Stimulated activated naive CD8-positive, alpha-beta T cell treated with anti-CD3 and anti-CD28 coated beads, Interleukin-15, Interleukin-2, amounts not matched to agents 100 ng/mL and 50 ng/mL, for 24 hours (primary cell): ENCODE measurements around the gene C2CD4D.
"Not testable (repeated sequence)": the region's sequence is repeated elsewhere in the genome, so short reads cannot be mapped to it uniquely, and the experiment has no call there.

Experiments
- H3K27ac Mint-ChIP-seq: one replicate; pipeline ENCODE4 v1.8.0; 2021; ENCODE audit warnings: mild to moderate bottlenecking, mixed read lengths
- H3K27me3 Mint-ChIP-seq: one replicate; pipeline ENCODE4 v1.8.0; 2021; ENCODE audit warnings: mixed read lengths
- H3K36me3 Mint-ChIP-seq: one replicate; pipeline ENCODE4 v1.8.0; 2021; ENCODE audit warnings: low read depth, mixed read lengths
- H3K4me1 Mint-ChIP-seq: one replicate; pipeline ENCODE4 v1.8.0; 2021; ENCODE audit warnings: low read depth, mixed read lengths
- H3K4me3 Mint-ChIP-seq: one replicate; pipeline ENCODE4 v1.8.0; 2021; ENCODE audit warnings: mild to moderate bottlenecking, mixed read lengths
- H3K9me3 Mint-ChIP-seq: one replicate; pipeline ENCODE4 v1.8.0; 2021; ENCODE audit warnings: mixed read lengths

The C2CD4D gene

GRCh38 chr1:151867765-151868411, 28.3 kb upstream of the C2CD4D start:
- Mint-ChIP-seq H3K4me1 (peaks cover 12% of the 10 kb centered on the region), H3K36me3 (peaks cover 1% of the 10 kb centered on the region), H3K27ac (no peak overlapping the region), H3K9me3 (no peaks in the 10 kb centered on the region), H3K4me3 (no peak overlapping the region), H3K27me3 (no peaks in the 10 kb centered on the region)

GRCh38 chr1:151867321-151867720, 27.7 kb upstream of the C2CD4D start:
- Mint-ChIP-seq H3K4me3 (no peak overlapping the region), H3K27ac (no peak overlapping the region), H3K36me3 (no peaks in the 10 kb centered on the region), H3K4me1 (peaks cover 12% of the 10 kb centered on the region), H3K27me3 (no peaks in the 10 kb centered on the region), H3K9me3 (no peaks in the 10 kb centered on the region)

GRCh38 chr1:151864411-151864810, 24.8 kb upstream of the C2CD4D start:
- Mint-ChIP-seq H3K27ac (no peak overlapping the region), H3K27me3 (no peaks in the 10 kb centered on the region), H3K4me1 (peaks cover 12% of the 10 kb centered on the region), H3K4me3 (no peak overlapping the region), H3K9me3 (no peaks in the 10 kb centered on the region), H3K36me3 (no peaks in the 10 kb centered on the region)

- no peaks in the 10 kb centered on the region for H3K9me3 Mint-ChIP-seq
- H3K4me3 Mint-ChIP-seq, result no peak overlapping the region
- no peaks in the 10 kb centered on the region for H3K27me3 Mint-ChIP-seq
- no peak overlapping the region for H3K27ac Mint-ChIP-seq
- H3K36me3 Mint-ChIP-seq, result no peaks in the 10 kb centered on the region
- H3K4me1 Mint-ChIP-seq, result peaks cover 2% of the 10 kb centered on the region
Observed at GRCh38 chr1:151862604-151863003, 23.0 kb upstream of the C2CD4D start.

GRCh38 chr1:151860504-151861187, 21.0 kb upstream of the C2CD4D start:
- Mint-ChIP-seq H3K4me1 (no peaks in the 10 kb centered on the region), H3K4me3 (no peak overlapping the region), H3K27ac (no peak overlapping the region), H3K27me3 (no peaks in the 10 kb centered on the region), H3K36me3 (no peaks in the 10 kb centered on the region), H3K9me3 (no peaks in the 10 kb centered on the region)

GRCh38 chr1:151859891-151860293, 20.3 kb upstream of the C2CD4D start:
- Mint-ChIP-seq H3K27ac (no peak overlapping the region), H3K9me3 (no peaks in the 10 kb centered on the region), H3K4me3 (no peak overlapping the region), H3K27me3 (no peaks in the 10 kb centered on the region), H3K4me1 (no peaks in the 10 kb centered on the region), H3K36me3 (no peaks in the 10 kb centered on the region)

GRCh38 chr1:151858886-151859665, 19.5 kb upstream of the C2CD4D start:
- Mint-ChIP-seq H3K9me3 (no peaks in the 10 kb centered on the region), H3K36me3 (no peaks in the 10 kb centered on the region), H3K4me3 (no peak overlapping the region), H3K4me1 (no peaks in the 10 kb centered on the region), H3K27me3 (no peaks in the 10 kb centered on the region), H3K27ac (no peak overlapping the region)

GRCh38 chr1:151858030-151858746, 18.6 kb upstream of the C2CD4D start:
- no peaks in the 10 kb centered on the region for H3K27me3 Mint-ChIP-seq
- no peak overlapping the region for H3K4me3 Mint-ChIP-seq
- no peaks in the 10 kb centered on the region for H3K4me1 Mint-ChIP-seq
- no peaks in the 10 kb centered on the region for H3K9me3 Mint-ChIP-seq
- H3K27ac Mint-ChIP-seq, result no peak overlapping the region
- H3K36me3 Mint-ChIP-seq, result no peaks in the 10 kb centered on the region

- Mint-ChIP-seq H3K9me3 (no peaks in the 10 kb centered on the region), H3K27ac (no peak overlapping the region), H3K27me3 (no peaks in the 10 kb centered on the region), H3K36me3 (no peaks in the 10 kb centered on the region), H3K4me3 (no peak overlapping the region), H3K4me1 (no peaks in the 10 kb centered on the region)
Observed at GRCh38 chr1:151855933-151856332, 16.3 kb upstream of the C2CD4D start.

- not testable (repeated sequence) for H3K4me1 Mint-ChIP-seq, H3K27me3 Mint-ChIP-seq, H3K36me3 Mint-ChIP-seq, H3K27ac Mint-ChIP-seq, H3K4me3 Mint-ChIP-seq, H3K9me3 Mint-ChIP-seq
Observed at GRCh38 chr1:151855516-151855915, 15.9 kb upstream of the C2CD4D start.

GRCh38 chr1:151854658-151855057, 15.0 kb upstream of the C2CD4D start:
- H3K36me3 Mint-ChIP-seq, result peaks cover 5% of the 10 kb centered on the region
- H3K4me1 Mint-ChIP-seq, result peaks cover 1% of the 10 kb centered on the region
- no peak overlapping the region for H3K27ac Mint-ChIP-seq
- H3K27me3 Mint-ChIP-seq, result no peaks in the 10 kb centered on the region
- H3K9me3 Mint-ChIP-seq, result no peaks in the 10 kb centered on the region
- H3K4me3 Mint-ChIP-seq, result no peak overlapping the region

GRCh38 chr1:151853411-151853943, 13.9 kb upstream of the C2CD4D start, which contains the start of gene THEM5:
THEM5 (minus strand) TSS chr1:151853712; CDS start chr1:151853565, 147 bp downstream.
- Mint-ChIP-seq H3K9me3 (no peaks in the 10 kb centered on the region), H3K4me3 (no peak within 1 kb of the TSS), H3K27me3 (no peaks in the 10 kb centered on the region), H3K4me1 (peaks cover 11% of the 10 kb centered on the region), H3K27ac (no peak within 1 kb of the TSS), H3K36me3 (peaks cover 11% of the 10 kb centered on the region)

GRCh38 chr1:151852733-151853132, 13.1 kb upstream of the C2CD4D start:
- no peak overlapping the region for H3K27ac Mint-ChIP-seq
- peaks cover 11% of the 10 kb centered on the region for H3K36me3 Mint-ChIP-seq
- H3K27me3 Mint-ChIP-seq, result no peaks in the 10 kb centered on the region
- H3K9me3 Mint-ChIP-seq, result no peaks in the 10 kb centered on the region
- H3K4me1 Mint-ChIP-seq, result peaks cover 16% of the 10 kb centered on the region
- no peak overlapping the region for H3K4me3 Mint-ChIP-seq

- Mint-ChIP-seq H3K27me3 (no peaks in the 10 kb centered on the region), H3K27ac (no peak overlapping the region), H3K4me1 (peaks cover 17% of the 10 kb centered on the region), H3K9me3 (no peaks in the 10 kb centered on the region), H3K4me3 (no peak overlapping the region), H3K36me3 (peaks cover 11% of the 10 kb centered on the region)
Observed at GRCh38 chr1:151851886-151852285, 12.3 kb upstream of the C2CD4D start.
